ENCODE data around the gene PNPLA2. TPM values are rescaled to one million over a fixed set of nuclear protein-coding genes. Genes with fewer than 3 reads are reported as not detected.

PNPLA2 gene
- total RNA-seq, 1 experiment from 2014 or later = 66.5 TPM

DNA sequence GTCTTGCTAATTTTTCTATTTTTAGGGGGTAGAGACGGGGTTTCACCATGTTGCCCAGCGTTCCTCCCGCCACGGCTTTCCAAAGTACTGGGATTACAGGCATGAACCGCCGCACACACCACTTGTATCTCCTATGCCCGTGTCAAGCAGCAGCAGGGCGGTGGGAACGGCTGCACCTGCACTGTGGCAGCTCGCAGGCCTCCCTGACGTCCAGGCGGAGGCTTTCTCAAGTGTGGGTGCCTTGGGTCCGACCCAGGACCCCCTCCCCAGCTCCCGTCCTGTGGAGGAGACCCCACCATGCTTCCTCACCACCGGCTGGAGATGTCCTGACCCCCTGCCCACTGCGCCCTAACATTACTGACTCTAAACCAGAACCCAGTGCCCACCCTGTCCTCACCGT is 49.7 kb downstream of the PNPLA2 start:
- no peak for DNase-seq (ENCODE audit: low spot score)
- Mint-ChIP-seq H3K4me3 (no peak overlapping the region), H3K27ac (no peak overlapping the region), H3K4me1 (peaks cover 5% of the 10 kb centered on the region), H3K36me3 (no peaks in the 10 kb centered on the region), H3K27me3 (ENCODE audit: low read depth) (no peaks in the 10 kb centered on the region; the same call in 1 of the 2 replicates), H3K9me3 (no peaks in the 10 kb centered on the region)
- TF ChIP-seq FOXP1 (CRISPR knock-in tag; IDR thresholded peaks at IDR 0.05; ENCODE audit: borderline replicate concordance) = no peak
- TF ChIP-seq ZBTB21 (CRISPR knock-in tag; IDR thresholded peaks at IDR 0.05; ENCODE audit: borderline replicate concordance) = no peak
- no peak for TF ChIP-seq NFYB (CRISPR knock-in tag; conservative IDR thresholded peaks at IDR 0.05; ENCODE audit: low read depth)
- no peak for TF ChIP-seq OVOL2 (CRISPR knock-in tag; IDR thresholded peaks at IDR 0.05; ENCODE audit: borderline replicate concordance)
- no peak for TF ChIP-seq ZBTB43 (CRISPR knock-in tag; IDR thresholded peaks at IDR 0.05)
- no peak for TF ChIP-seq RELA (CRISPR knock-in tag; IDR thresholded peaks at IDR 0.05; ENCODE audit: borderline replicate concordance)
- TF ChIP-seq ZNF219 (CRISPR knock-in tag; IDR thresholded peaks at IDR 0.05; ENCODE audit: borderline replicate concordance) = no peak
- TF ChIP-seq ATF1 (CRISPR knock-in tag; IDR thresholded peaks at IDR 0.05) = no peak
- ATAC-seq = no peak
- ChIA-PET CTCF (interaction anchor here (1.0 to 2.1 kb wide), 8 partner anchors 11 to 183 kb away, joined by 3 to 8 read pairs (median 5); no protein-coding TSS in a partner anchor), POLR2A (interaction anchor here (1.0 kb wide), 1 partner anchor 25 kb away, joined by 6 read pairs; no protein-coding TSS in a partner anchor)

GRCh38 chr11:868802-869201 is 50.1 kb downstream of the PNPLA2 start:
- H3K36me3 Mint-ChIP-seq = peaks cover 3% of the 10 kb centered on the region
- TF ChIP-seq, protein P1, sequence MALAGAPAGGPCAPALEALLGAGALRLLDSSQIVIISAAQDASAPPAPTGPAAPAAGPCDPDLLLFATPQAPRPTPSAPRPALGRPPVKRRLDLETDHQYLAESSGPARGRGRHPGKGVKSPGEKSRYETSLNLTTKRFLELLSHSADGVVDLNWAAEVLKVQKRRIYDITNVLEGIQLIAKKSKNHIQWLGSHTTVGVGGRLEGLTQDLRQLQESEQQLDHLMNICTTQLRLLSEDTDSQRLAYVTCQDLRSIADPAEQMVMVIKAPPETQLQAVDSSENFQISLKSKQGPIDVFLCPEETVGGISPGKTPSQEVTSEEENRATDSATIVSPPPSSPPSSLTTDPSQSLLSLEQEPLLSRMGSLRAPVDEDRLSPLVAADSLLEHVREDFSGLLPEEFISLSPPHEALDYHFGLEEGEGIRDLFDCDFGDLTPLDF (CRISPR knock-in tag; IDR thresholded peaks at IDR 0.05) = no peak
- TF ChIP-seq MYBL2 (CRISPR knock-in tag; IDR thresholded peaks at IDR 0.05) (no peak), RELA (CRISPR knock-in tag; IDR thresholded peaks at IDR 0.05; ENCODE audit: borderline replicate concordance) (no peak), MXD4 (CRISPR knock-in tag; IDR thresholded peaks at IDR 0.05; ENCODE audit: borderline replicate concordance) (no peak), KAT7 (CRISPR knock-in tag; IDR thresholded peaks at IDR 0.05; ENCODE audit: borderline replicate concordance) (no peak), ZBTB43 (CRISPR knock-in tag; IDR thresholded peaks at IDR 0.05) (no peak), AR (CRISPR knock-in tag; IDR thresholded peaks at IDR 0.05) (no peak), PRRX2 (CRISPR knock-in tag; IDR thresholded peaks at IDR 0.05) (no peak), SMAD3 (CRISPR knock-in tag; IDR thresholded peaks at IDR 0.05; ENCODE audit: borderline replicate concordance) (no peak), ZNF219 (CRISPR knock-in tag; IDR thresholded peaks at IDR 0.05; ENCODE audit: borderline replicate concordance) (no peak), TEAD1 (CRISPR knock-in tag; IDR thresholded peaks at IDR 0.05) (no peak), IRF2 (CRISPR knock-in tag; IDR thresholded peaks at IDR 0.05; ENCODE audit: borderline replicate concordance, low read depth) (no peak), TEAD4 (CRISPR knock-in tag; IDR thresholded peaks at IDR 0.05) (no peak), NR3C1 (CRISPR knock-in tag; conservative IDR thresholded peaks at IDR 0.05; ENCODE audit: low read depth) (no peak), JUN (CRISPR knock-in tag; IDR thresholded peaks at IDR 0.05) (no peak), NFE2L1 (CRISPR knock-in tag; IDR thresholded peaks at IDR 0.05) (no peak), ZNF281 (CRISPR knock-in tag; IDR thresholded peaks at IDR 0.05) (no peak), FOXK1 (CRISPR knock-in tag; IDR thresholded peaks at IDR 0.05) (no peak), OVOL2 (CRISPR knock-in tag; IDR thresholded peaks at IDR 0.05; ENCODE audit: borderline replicate concordance) (no peak), ETV6 (CRISPR knock-in tag; IDR thresholded peaks at IDR 0.05) (no peak)
- ChIA-PET POLR2A (no interaction called here), CTCF (interaction anchor here (1.0 to 2.1 kb wide), 4 partner anchors 18 to 585 kb away, joined by 3 to 8 read pairs (median 4); no protein-coding TSS in a partner anchor)
- no peaks in the 10 kb centered on the region for H3K9me3 Mint-ChIP-seq
- no peaks in the 10 kb centered on the region; the same call in 1 of the 2 replicates for H3K27me3 Mint-ChIP-seq (ENCODE audit: low read depth)
- H3K27ac Mint-ChIP-seq = no peak overlapping the region
- no peak overlapping the region for H3K4me3 Mint-ChIP-seq
- H3K4me1 Mint-ChIP-seq = peaks cover 1% of the 10 kb centered on the region
- ATAC-seq (no peak), DNase-seq (ENCODE audit: low spot score) (no peak)
